A549 (cell line): ENCODE measurements around the gene TSPAN14. TPM values are rescaled to one million over a fixed set of nuclear protein-coding genes. Genes with fewer than 3 reads are reported as not detected.

Experiments
- ATAC-seq, 2 experiments: fragments of 200-7000 bp in 1 of 2; fragments of >200 bp in 1 of 2; cut with Nextera tagmentation in 1 of 2; cut with Tn5 transposase in 1 of 2; 3 replicates each; pipeline versions ENCODE4 v1.8.0 to v1.9.1; 2018 to 2020; ENCODE audit warnings: mild to moderate bottlenecking in 1 of 2, moderate library complexity in 1 of 2
- CTCF ChIA-PET: fragments of 300-600 bp; sonication (Branson Sonifier 250); formaldehyde crosslinking; extraction: SDS; loops from one replicate; lab custom pipeline; 2021; ENCODE audit warnings: antibody characterized with exemption, inconsistent platforms; lab: Yijun Ruan, JAX
- POLR2A ChIA-PET: fragments of 350-600 bp; formaldehyde crosslinking; extraction: SDS; loops from one replicate; lab custom pipeline; 2021; ENCODE audit warnings: antibody characterized with exemption, inconsistent platforms; lab: Yijun Ruan, JAX
- DNase-seq, 2 experiments: peaks; one replicate each; pipeline versions ENCODE4 v3.0.0 to v3.0.0-alpha.2; 2011 to 2016; ENCODE audit warnings: low read depth in 1 of 2, low spot score in 1 of 2
- FAIRE-seq: peaks from 2 replicates; lab custom pipeline; 2011; peaks lifted over from hg19 to GRCh38; lab: Jason Lieb, UNC
- H3K27ac ChIP-seq, 2 experiments: fragments of >200 bp; sonication (Bioruptor Twin); formaldehyde crosslinking; 3 replicates each; pipeline ENCODE4 v1.5.1; 2016 to 2017
- H3K4me1 ChIP-seq: fragments of >200 bp; sonication (Bioruptor Twin); formaldehyde crosslinking; 3 replicates; pipeline ENCODE4 v1.6.1; 2016
- H3K4me2 ChIP-seq: fragments of >200 bp; sonication (Bioruptor Twin); formaldehyde crosslinking; 3 replicates; pipeline ENCODE4 v1.6.1; 2016
- H3K4me3 ChIP-seq: fragments of >200 bp; sonication (Bioruptor Twin); formaldehyde crosslinking; 3 replicates; pipeline ENCODE4 v1.5.1; 2016
- H3K9me3 ChIP-seq: fragments of >200 bp; sonication (Bioruptor Twin); formaldehyde crosslinking; 3 replicates; pipeline ENCODE4 v1.6.1; 2016
- CHD4 ChIP-seq: fragments of 200-600 bp; sonication (generic); IDR thresholded peaks from 2 replicates; pipeline ENCODE4 v1.6.1; 2016; ENCODE audit warnings: antibody characterized with exemption, mild to moderate bottlenecking, borderline replicate concordance
- E2F6 ChIP-seq: IDR thresholded peaks from 2 replicates; pipeline ENCODE4 v1.6.1; 2012; ENCODE audit warnings: low read depth, borderline replicate concordance
- FOSB ChIP-seq: fragments of 250-450 bp; sonication (Bioruptor Pico); IDR thresholded peaks from 2 replicates; pipeline ENCODE4 v1.5.0; 2020; ENCODE audit warnings: mild to moderate bottlenecking, moderate library complexity
- FOSL2 ChIP-seq, 2 experiments: fragments of 450-650 bp in 1 of 2; fragments of >200 bp in 1 of 2; sonication (Bioruptor Twin) in 1 of 2; formaldehyde crosslinking; IDR thresholded peaks; 2 replicates each; pipeline versions ENCODE4 v1.5.0 to v1.6.1; 2016 to 2020; ENCODE audit warnings: mild to moderate bottlenecking in 1 of 2, moderate library complexity in 1 of 2
- HEYL ChIP-seq: fragments of 250-450 bp; sonication (Bioruptor Pico); IDR thresholded peaks from 2 replicates; pipeline ENCODE4 v1.8.0; 2021; ENCODE audit warnings: mild to moderate bottlenecking, moderate library complexity
- HMGXB4 ChIP-seq: fragments of 250-450 bp; sonication (Bioruptor Pico); IDR thresholded peaks from 2 replicates; pipeline ENCODE4 v1.5.0; 2021; ENCODE audit warnings: mild to moderate bottlenecking, moderate library complexity, borderline replicate concordance
- HOXB13 ChIP-seq: fragments of 250-450 bp; sonication (Bioruptor Pico); IDR thresholded peaks from 2 replicates; pipeline ENCODE4 v1.5.0; 2020; ENCODE audit warnings: low read depth, mild to moderate bottlenecking, moderate library complexity
- KDM5A ChIP-seq: fragments of 200-600 bp; sonication (generic); IDR thresholded peaks from 2 replicates; pipeline ENCODE4 v1.6.1; 2016; ENCODE audit warnings: antibody characterized with exemption, mild to moderate bottlenecking
- MYC ChIP-seq: IDR thresholded peaks from 2 replicates; pipeline ENCODE4 v1.6.1; 2012; ENCODE audit warnings: mild to moderate bottlenecking, inconsistent platforms, low read length, improper control_type of control experiment, borderline replicate concordance
- NFE2L2 ChIP-seq: fragments of 150-350 bp; conservative IDR thresholded peaks from 2 replicates; pipeline ENCODE4 v1.6.1; 2014; ENCODE audit warnings: low read length
- NPAS2 ChIP-seq: fragments of 250-450 bp; sonication (Bioruptor Pico); IDR thresholded peaks from 2 replicates; pipeline ENCODE4 v1.8.0; 2022; ENCODE audit warnings: mild to moderate bottlenecking, moderate library complexity, borderline replicate concordance
- NR3C1 ChIP-seq: fragments of >200 bp; sonication (Bioruptor Twin); formaldehyde crosslinking; IDR thresholded peaks from 3 replicates; pipeline ENCODE4 v1.6.1; 2017
- PBX3 ChIP-seq: IDR thresholded peaks from 2 replicates; pipeline ENCODE4 v1.6.1; 2012
- POLR2AphosphoS2 ChIP-seq: conservative IDR thresholded peaks from 2 replicates; pipeline ENCODE4 v1.6.1; 2012; ENCODE audit warnings: low read length, improper control_type of control experiment, inconsistent platforms
- RAD21 ChIP-seq, 2 experiments: fragments of >200 bp in 1 of 2; sonication (Bioruptor Twin) in 1 of 2; formaldehyde crosslinking in 1 of 2; IDR thresholded peaks in 1 of 2; conservative IDR thresholded peaks in 1 of 2; 2 replicates in 1 of 2; 3 replicates in 1 of 2; pipeline ENCODE4 v1.6.1; 2012 to 2018; ENCODE audit warnings: inconsistent platforms in 1 of 2
- RARB ChIP-seq: fragments of 250-450 bp; sonication (Bioruptor Pico); IDR thresholded peaks from 2 replicates; pipeline ENCODE4 v1.8.0; 2021; ENCODE audit warnings: mild to moderate bottlenecking, moderate library complexity
- RNF2 ChIP-seq: fragments of 200-600 bp; sonication (generic); IDR thresholded peaks from 2 replicates; pipeline ENCODE4 v1.6.1; 2016; ENCODE audit warnings: low read depth, mild to moderate bottlenecking, antibody characterized with exemption, moderate library complexity, borderline replicate concordance
- SMC3 ChIP-seq: fragments of >200 bp; sonication (Bioruptor Twin); formaldehyde crosslinking; IDR thresholded peaks from 3 replicates; pipeline ENCODE4 v1.6.1; 2018; ENCODE audit warnings: inconsistent platforms
- TFCP2L1 ChIP-seq: fragments of 250-450 bp; sonication (Bioruptor Pico); IDR thresholded peaks from 2 replicates; pipeline ENCODE4 v1.5.0; 2021; ENCODE audit warnings: mild to moderate bottlenecking
- USF2 ChIP-seq: fragments of 450-650 bp; IDR thresholded peaks from 2 replicates; pipeline ENCODE4 v1.6.1; 2014; ENCODE audit warnings: antibody characterized with exemption
- ZC3H11A ChIP-seq: fragments of 450-650 bp; IDR thresholded peaks from 2 replicates; pipeline ENCODE4 v1.6.1; 2014; ENCODE audit warnings: antibody characterized with exemption, mild to moderate bottlenecking
- ZFP36 ChIP-seq: fragments of 450-650 bp; IDR thresholded peaks from 2 replicates; pipeline ENCODE4 v1.6.1; 2014; ENCODE audit warnings: borderline replicate concordance; ENCODE audit not compliant: partially characterized antibody
- ZSCAN20 ChIP-seq: fragments of 250-450 bp; sonication (Bioruptor Pico); IDR thresholded peaks from 2 replicates; pipeline ENCODE4 v1.8.0; 2022; ENCODE audit warnings: mild to moderate bottlenecking, moderate library complexity
- WGBS: methylation state at CpG from one replicate; pipeline ENCODE4 v1.1.6; 2017; ENCODE audit errors: missing lambda C conversion rate; 5-methylcytosine and 5-hydroxymethylcytosine counted together
- polyA plus RNA-seq, 4 experiments: library from polyadenylated mRNA; depleted of rRNA in 3 of 4; stranded (reverse); fragments of >200 nt; fragmentation: RNase III in 1 of 4; extraction: RNeasy Plus Mini Kit Qiagen cat#74134 plus additional on column Dnase treatment in 1 of 4; gene quantifications; 2 replicates in 3 of 4; 3 replicates in 1 of 4; pipeline ENCODE4 v1.2.3, GENCODE V29; 2011 to 2017
- TF ChIP-seq, protein P1 (sequence below): fragments of 250-450 bp; sonication (Bioruptor Pico); IDR thresholded peaks from 2 replicates; pipeline ENCODE4 v1.5.0; 2020; ENCODE audit warnings: low read depth, mild to moderate bottlenecking, moderate library complexity
- TF ChIP-seq, protein P2 (sequence below): fragments of >200 bp; sonication (Bioruptor Twin); formaldehyde crosslinking; IDR thresholded peaks from 2 replicates; pipeline ENCODE4 v1.6.1; 2016
- TF ChIP-seq, protein P3 (sequence below): fragments of >200 bp; sonication (Bioruptor Twin); formaldehyde crosslinking; IDR thresholded peaks from 3 replicates; pipeline ENCODE4 v1.5.1; 2016

The TSPAN14 gene
- polyA plus RNA-seq, 2 of the 4 experiments (the other 2 are of a cell fraction) = 87.0 to 124 TPM

DNA sequence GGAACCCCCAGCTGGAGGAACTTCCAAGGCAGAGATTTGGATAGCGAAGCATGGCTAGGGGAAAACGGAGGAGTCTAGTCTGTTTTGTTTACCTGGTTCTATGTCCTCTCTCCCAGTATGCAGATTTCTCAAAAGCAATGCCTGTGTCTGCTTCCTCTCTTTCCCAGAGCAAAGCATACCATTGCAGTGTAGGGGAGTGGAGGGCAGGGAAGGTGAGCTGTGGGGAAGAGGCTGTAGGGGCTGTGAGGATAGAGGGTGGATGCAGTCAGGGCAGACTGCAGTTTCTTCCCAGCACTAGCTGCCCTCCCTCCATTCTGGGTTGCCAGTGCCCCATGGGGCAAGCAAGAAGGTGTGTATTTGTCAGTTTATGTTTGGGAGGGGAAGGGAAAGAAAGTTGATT lies 16.9 kb upstream of the TSPAN14 start:
- Histone ChIP-seq H3K4me2 (no peak overlapping the region), H3K4me1 (peaks cover 12% of the 10 kb centered on the region; the same call in 2 of the 3 replicates), H3K4me3 (no peak overlapping the region), H3K27ac (no peak overlapping the region), H3K9me3 (no peaks in the 10 kb centered on the region)
- ATAC-seq (no peak), FAIRE-seq (no peak), DNase-seq (no peak)
- TF ChIP-seq HEYL (no peak), MYC (no peak), HOXB13 (CRISPR knock-in tag) (no peak), SMC3 (no peak), RAD21 (conservative IDR thresholded peaks at IDR 0.05 in 1 of 2, IDR thresholded peaks at IDR 0.05 in 1 of 2) (no peak), RARB (CRISPR knock-in tag) (no peak), NFE2L2 (no peak), E2F6 (no peak), ZFP36 (no peak), TFCP2L1 (CRISPR knock-in tag) (no peak)
- TF ChIP-seq, protein P1, sequence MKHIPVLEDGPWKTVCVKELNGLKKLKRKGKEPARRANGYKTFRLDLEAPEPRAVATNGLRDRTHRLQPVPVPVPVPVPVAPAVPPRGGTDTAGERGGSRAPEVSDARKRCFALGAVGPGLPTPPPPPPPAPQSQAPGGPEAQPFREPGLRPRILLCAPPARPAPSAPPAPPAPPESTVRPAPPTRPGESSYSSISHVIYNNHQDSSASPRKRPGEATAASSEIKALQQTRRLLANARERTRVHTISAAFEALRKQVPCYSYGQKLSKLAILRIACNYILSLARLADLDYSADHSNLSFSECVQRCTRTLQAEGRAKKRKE = no peak
- CTCF ChIA-PET = interaction anchor here (1.7 to 9.1 kb wide), 2 partner anchors 53 to 68 kb away, joined by 6 to 184 read pairs; no protein-coding TSS in a partner anchor
- POLR2A ChIA-PET = no interaction called here
- 73% methylated on average over 2 of the region's 2 CpGs for WGBS

DNA sequence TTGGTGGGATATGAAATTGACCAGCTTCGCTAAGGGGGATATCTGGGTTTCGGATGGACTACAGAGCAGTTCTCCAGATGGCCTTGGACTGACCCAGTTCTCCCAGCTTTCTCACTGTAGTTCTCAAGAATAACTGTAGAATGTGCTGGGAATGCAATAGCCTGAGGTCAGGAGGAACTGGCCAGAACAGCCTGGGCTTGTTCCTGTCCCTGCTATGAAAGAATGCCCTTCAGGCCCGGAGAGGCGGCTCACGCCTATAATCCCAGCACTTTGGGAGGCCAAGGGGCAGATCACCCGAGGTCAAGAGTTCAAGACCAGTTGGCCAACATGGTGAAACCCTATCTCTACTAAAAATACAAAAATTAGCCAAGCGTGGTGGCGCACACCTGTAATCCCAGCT lies 12.3 kb upstream of the TSPAN14 start:
- 77% methylated on average over 7 of the region's 8 CpGs for WGBS
- DNase-seq (no peak), ATAC-seq (no peak), FAIRE-seq (no peak)
- no peak overlapping the region for H3K4me3 ChIP-seq
- no peak overlapping the region for H3K27ac ChIP-seq
- H3K4me2 ChIP-seq = no peak overlapping the region
- CTCF ChIA-PET = interaction anchor here (2.0 to 38.6 kb wide), 6 partner anchors 9 to 96 kb away, joined by 4 to 928 read pairs (median 78); partner anchors contain the start of gene SH2D4B
- H3K9me3 ChIP-seq = no peaks in the 10 kb centered on the region
- H3K4me1 ChIP-seq = peaks cover 21% of the 10 kb centered on the region
- TF ChIP-seq RARB (CRISPR knock-in tag) (no peak), POLR2AphosphoS2 (no peak), CHD4 (no peak), NR3C1 (no peak), HEYL (no peak), USF2 (no peak), HMGXB4 (CRISPR knock-in tag) (no peak), ZC3H11A (no peak)
- TF ChIP-seq, protein P2, sequence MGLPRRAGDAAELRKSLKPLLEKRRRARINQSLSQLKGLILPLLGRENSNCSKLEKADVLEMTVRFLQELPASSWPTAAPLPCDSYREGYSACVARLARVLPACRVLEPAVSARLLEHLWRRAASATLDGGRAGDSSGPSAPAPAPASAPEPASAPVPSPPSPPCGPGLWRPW = no peak
- POLR2A ChIA-PET = no interaction called here

DNA sequence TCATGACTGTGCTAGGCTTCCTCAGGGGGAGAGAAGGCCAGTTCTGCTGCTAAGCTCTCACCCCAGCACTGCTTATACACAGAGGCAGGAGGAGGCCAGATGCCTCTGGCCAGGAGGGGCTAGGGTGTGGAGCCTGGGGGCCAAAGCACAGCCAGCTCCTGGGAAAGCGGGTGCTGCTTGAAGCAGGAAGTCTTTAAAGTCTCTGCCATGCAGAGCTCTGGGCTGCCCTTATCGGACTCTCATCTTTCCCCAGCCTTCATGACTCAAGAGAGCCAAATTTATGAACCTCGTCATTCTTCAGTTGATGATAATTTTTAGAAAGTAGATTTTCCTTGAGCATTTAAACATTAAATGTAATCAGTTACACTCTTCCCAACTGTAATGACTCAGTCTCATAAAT lies 11.2 kb upstream of the TSPAN14 start:
- DNase-seq (no peak), ATAC-seq (no peak), FAIRE-seq (no peak)
- WGBS = 93% methylated on average over 3 of the region's 3 CpGs
- H3K4me1 ChIP-seq = peaks cover 21% of the 10 kb centered on the region
- no peak overlapping the region for H3K4me2 ChIP-seq
- CTCF ChIA-PET = interaction anchor here (1.4 to 38.6 kb wide), 21 partner anchors 9 to 482 kb away, joined by 3 to 928 read pairs (median 24); partner anchors contain the start of genes PRXL2A, SH2D4B and TSPAN14
- peak overlapping the region in 1 of 2 experiments; percentile 46; a peak in 4 of 6 replicates for H3K27ac ChIP-seq
- no peak overlapping the region for H3K4me3 ChIP-seq
- H3K9me3 ChIP-seq = no peaks in the 10 kb centered on the region
- POLR2A ChIA-PET = interaction anchor here (0.6 kb wide), 1 partner anchor 49 kb away, joined by 3 read pairs; no protein-coding TSS in a partner anchor
- TF ChIP-seq FOSB (CRISPR knock-in tag) = no peak
- no peak for TF ChIP-seq HOXB13 (CRISPR knock-in tag)
- no peak for TF ChIP-seq PBX3
- no peak for TF ChIP-seq RNF2
- TF ChIP-seq ZSCAN20 (CRISPR knock-in tag) = no peak
- no peak for TF ChIP-seq KDM5A
- TF ChIP-seq, protein P3, sequence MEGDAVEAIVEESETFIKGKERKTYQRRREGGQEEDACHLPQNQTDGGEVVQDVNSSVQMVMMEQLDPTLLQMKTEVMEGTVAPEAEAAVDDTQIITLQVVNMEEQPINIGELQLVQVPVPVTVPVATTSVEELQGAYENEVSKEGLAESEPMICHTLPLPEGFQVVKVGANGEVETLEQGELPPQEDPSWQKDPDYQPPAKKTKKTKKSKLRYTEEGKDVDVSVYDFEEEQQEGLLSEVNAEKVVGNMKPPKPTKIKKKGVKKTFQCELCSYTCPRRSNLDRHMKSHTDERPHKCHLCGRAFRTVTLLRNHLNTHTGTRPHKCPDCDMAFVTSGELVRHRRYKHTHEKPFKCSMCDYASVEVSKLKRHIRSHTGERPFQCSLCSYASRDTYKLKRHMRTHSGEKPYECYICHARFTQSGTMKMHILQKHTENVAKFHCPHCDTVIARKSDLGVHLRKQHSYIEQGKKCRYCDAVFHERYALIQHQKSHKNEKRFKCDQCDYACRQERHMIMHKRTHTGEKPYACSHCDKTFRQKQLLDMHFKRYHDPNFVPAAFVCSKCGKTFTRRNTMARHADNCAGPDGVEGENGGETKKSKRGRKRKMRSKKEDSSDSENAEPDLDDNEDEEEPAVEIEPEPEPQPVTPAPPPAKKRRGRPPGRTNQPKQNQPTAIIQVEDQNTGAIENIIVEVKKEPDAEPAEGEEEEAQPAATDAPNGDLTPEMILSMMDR = no peak
- TF ChIP-seq FOSL2 (IDR thresholded peaks at IDR 0.05) = no peak
- no peak for TF ChIP-seq FOSL2 (CRISPR knock-in tag; IDR thresholded peaks at IDR 0.05)
- TF ChIP-seq SMC3 = no peak
- no peak for TF ChIP-seq NPAS2 (CRISPR knock-in tag)
